Immature natural killer cell (primary cell): ENCODE results near the gene DGKD. TPM values are rescaled to one million over a fixed set of nuclear protein-coding genes. Genes with fewer than 3 reads are reported as not detected.

Experiments used
- DNase-seq, 3 donors: peaks; one replicate each; pipeline ENCODE4 v3.0.0; 2022; ENCODE audit warnings: mixed read lengths in 1 of 3
- H3K27ac Mint-ChIP-seq, 6 donors: one replicate each; pipeline ENCODE4 v1.8.0; 2020; ENCODE audit warnings: mixed read lengths in 6 of 6, mild to moderate bottlenecking in 5 of 6, inconsistent platforms in 4 of 6, moderate library complexity in 3 of 6
- H3K27me3 Mint-ChIP-seq, 3 donors: one replicate each; pipeline ENCODE4 v1.8.0; 2020 to 2021; ENCODE audit warnings: low read depth in 3 of 3, mild to moderate bottlenecking in 3 of 3, mixed read lengths in 3 of 3, moderate library complexity in 3 of 3, inconsistent platforms in 1 of 3
- H3K36me3 Mint-ChIP-seq, 3 donors: one replicate each; pipeline ENCODE4 v1.8.0; 2020; ENCODE audit warnings: mixed read lengths in 3 of 3, inconsistent platforms in 2 of 3, mild to moderate bottlenecking in 2 of 3
- H3K4me1 Mint-ChIP-seq, 2 donors: one replicate each; pipeline ENCODE4 v1.8.0; 2020; ENCODE audit warnings: inconsistent platforms in 2 of 2, mild to moderate bottlenecking in 2 of 2, mixed read lengths in 2 of 2, moderate library complexity in 1 of 2
- H3K4me3 Mint-ChIP-seq, 5 donors: one replicate each; pipeline ENCODE4 v1.8.0; 2020; ENCODE audit warnings: mild to moderate bottlenecking in 5 of 5, mixed read lengths in 5 of 5, inconsistent platforms in 3 of 5, moderate library complexity in 3 of 5
- H3K9me3 Mint-ChIP-seq, 6 donors: one replicate each; pipeline ENCODE4 v1.8.0; 2020; ENCODE audit warnings: mild to moderate bottlenecking in 6 of 6, mixed read lengths in 6 of 6, inconsistent platforms in 4 of 6, moderate library complexity in 3 of 6
- polyA plus RNA-seq, 3 donors: library from polyadenylated mRNA; unstranded; fragments of 300-500 nt; fragmentation: Illumina TruSeq; gene quantifications; one replicate each; pipeline ENCODE4 v1.2.3, GENCODE V29; 2021

The DGKD gene
- polyA plus RNA-seq, 3 donors from 2014 or later: 15.9 to 60.6 (median 21.3) TPM

- H3K27ac Mint-ChIP-seq: no peak overlapping the region
- no peaks in the 10 kb centered on the region for H3K4me1 Mint-ChIP-seq
- H3K9me3 Mint-ChIP-seq: no peaks in the 10 kb centered on the region
- H3K36me3 Mint-ChIP-seq: peaks cover 24 to 55% (median 32%) of the 10 kb centered on the region in 3 donors
- H3K4me3 Mint-ChIP-seq: no peak overlapping the region
- peaks cover 0 to 3% (median 0%) of the 10 kb centered on the region in 3 donors for H3K27me3 Mint-ChIP-seq
- no peak for DNase-seq
Observed at GRCh38 chr2:233489666-233490065, 135.4 kb downstream of the DGKD start.

GRCh38 chr2:233490831-233491230 is 136.5 kb downstream of the DGKD start:
- H3K36me3 Mint-ChIP-seq: peaks cover 21 to 52% (median 29%) of the 10 kb centered on the region in 3 donors
- H3K27ac Mint-ChIP-seq: no peak overlapping the region
- DNase-seq: no peak
- H3K4me3 Mint-ChIP-seq: no peak overlapping the region
- no peaks in the 10 kb centered on the region for H3K4me1 Mint-ChIP-seq
- peaks cover 0 to 3% (median 0%) of the 10 kb centered on the region in 3 donors for H3K27me3 Mint-ChIP-seq
- no peaks in the 10 kb centered on the region for H3K9me3 Mint-ChIP-seq

GRCh38 chr2:233491326-233491725 is 137.0 kb downstream of the DGKD start:
- peaks cover 22 to 50% (median 32%) of the 10 kb centered on the region in 3 donors for H3K36me3 Mint-ChIP-seq

GRCh38 chr2:233492078-233492477 is 137.8 kb downstream of the DGKD start:
- H3K36me3 Mint-ChIP-seq: peaks cover 28 to 52% (median 29%) of the 10 kb centered on the region in 3 donors
- H3K27me3 Mint-ChIP-seq: peaks cover 0 to 3% (median 0%) of the 10 kb centered on the region in 3 donors
- H3K4me1 Mint-ChIP-seq: no peaks in the 10 kb centered on the region
- no peak for DNase-seq
- no peak overlapping the region for H3K4me3 Mint-ChIP-seq
- H3K9me3 Mint-ChIP-seq: no peaks in the 10 kb centered on the region
- H3K27ac Mint-ChIP-seq: no peak overlapping the region

More at GRCh38 chr2:233491326-233491725, 137.0 kb downstream of the DGKD start:
- Mint-ChIP-seq H3K9me3 (no peaks in the 10 kb centered on the region), H3K27me3 (peaks cover 0 to 3% (median 0%) of the 10 kb centered on the region in 3 donors), H3K4me3 (no peak overlapping the region), H3K27ac (peak overlapping the region in 1 of 6 donors; percentile 55), H3K4me1 (no peaks in the 10 kb centered on the region)
- no peak for DNase-seq

- Mint-ChIP-seq H3K27ac (no peak overlapping the region), H3K36me3 (peaks cover 25 to 53% (median 29%) of the 10 kb centered on the region in 3 donors), H3K27me3 (peaks cover 0 to 3% (median 0%) of the 10 kb centered on the region in 3 donors), H3K4me3 (no peak overlapping the region), H3K4me1 (no peaks in the 10 kb centered on the region), H3K9me3 (no peaks in the 10 kb centered on the region)
- no peak for DNase-seq
Observed at GRCh38 chr2:233492751-233493150, 138.5 kb downstream of the DGKD start.

- H3K27me3 Mint-ChIP-seq: no peaks in the 10 kb centered on the region
- no peak for DNase-seq
- H3K27ac Mint-ChIP-seq: no peak overlapping the region
- no peaks in the 10 kb centered on the region for H3K4me1 Mint-ChIP-seq
- peaks cover 16 to 42% (median 34%) of the 10 kb centered on the region in 3 donors for H3K36me3 Mint-ChIP-seq
- H3K4me3 Mint-ChIP-seq: no peak overlapping the region
- H3K9me3 Mint-ChIP-seq: no peaks in the 10 kb centered on the region
Observed at GRCh38 chr2:233495503-233496496, 141.5 kb downstream of the DGKD start.

GRCh38 chr2:233497692-233498091 is 143.4 kb downstream of the DGKD start:
- Mint-ChIP-seq H3K36me3 (peaks cover 25 to 44% (median 40%) of the 10 kb centered on the region in 3 donors), H3K9me3 (peaks cover 2 to 9% (median 4%) of the 10 kb centered on the region in 6 donors), H3K4me3 (no peak overlapping the region), H3K4me1 (no peaks in the 10 kb centered on the region), H3K27me3 (no peaks in the 10 kb centered on the region), H3K27ac (no peak overlapping the region)
- no peak for DNase-seq

- Mint-ChIP-seq H3K36me3 (peaks cover 29 to 46% (median 45%) of the 10 kb centered on the region in 3 donors), H3K4me1 (no peaks in the 10 kb centered on the region), H3K4me3 (no peak overlapping the region), H3K27ac (no peak overlapping the region), H3K27me3 (no peaks in the 10 kb centered on the region), H3K9me3 (peaks cover 3 to 14% (median 7%) of the 10 kb centered on the region in 6 donors)
- DNase-seq: no peak
Observed at GRCh38 chr2:233498126-233498525, 143.8 kb downstream of the DGKD start.

- Mint-ChIP-seq H3K9me3 (peaks cover 6 to 25% (median 17%) of the 10 kb centered on the region in 6 donors), H3K36me3 (peaks cover 44 to 54% (median 53%) of the 10 kb centered on the region in 3 donors), H3K27ac (no peak overlapping the region), H3K4me1 (peaks cover 0 to 6% of the 10 kb centered on the region in 2 donors), H3K27me3 (no peaks in the 10 kb centered on the region), H3K4me3 (no peak overlapping the region)
- no peak for DNase-seq
Observed at GRCh38 chr2:233499928-233500327, 145.6 kb downstream of the DGKD start.

- Mint-ChIP-seq H3K36me3 (peaks cover 46 to 63% (median 56%) of the 10 kb centered on the region in 3 donors), H3K27ac (no peak overlapping the region), H3K4me3 (no peak overlapping the region), H3K27me3 (no peaks in the 10 kb centered on the region), H3K9me3 (peaks cover 6 to 25% (median 17%) of the 10 kb centered on the region in 6 donors), H3K4me1 (peaks cover 0 to 6% of the 10 kb centered on the region in 2 donors)
- DNase-seq: no peak
Observed at GRCh38 chr2:233501198-233502076, 147.1 kb downstream of the DGKD start.

- Mint-ChIP-seq H3K27ac (no peak overlapping the region), H3K9me3 (peaks cover 6 to 25% (median 17%) of the 10 kb centered on the region in 6 donors), H3K4me1 (peaks cover 0 to 6% of the 10 kb centered on the region in 2 donors), H3K4me3 (no peak overlapping the region), H3K27me3 (no peaks in the 10 kb centered on the region), H3K36me3 (peaks cover 47 to 57% (median 49%) of the 10 kb centered on the region in 3 donors)
- no peak for DNase-seq
Observed at GRCh38 chr2:233503481-233503880, 149.2 kb downstream of the DGKD start.

- Mint-ChIP-seq H3K9me3 (peaks cover 6 to 25% (median 17%) of the 10 kb centered on the region in 6 donors), H3K27ac (no peak overlapping the region)
- no peak for DNase-seq
Observed at GRCh38 chr2:233503947-233504637, 149.8 kb downstream of the DGKD start.

More at GRCh38 chr2:233503947-233504637, 149.8 kb downstream of the DGKD start:
- peaks cover 47 to 56% (median 48%) of the 10 kb centered on the region in 3 donors for H3K36me3 Mint-ChIP-seq
- H3K4me3 Mint-ChIP-seq: no peak overlapping the region
- H3K4me1 Mint-ChIP-seq: peaks cover 0 to 6% of the 10 kb centered on the region in 2 donors
- H3K27me3 Mint-ChIP-seq: no peaks in the 10 kb centered on the region
